Upper lobe of left lung (tissue), 4 donors: ENCODE data around the gene ABAT.
A peak's percentile ranks its signal among the peaks of the same experiment; 100 is the strongest.

Source experiments
- POLR2A ChIP-seq, 4 donors: fragments of 450-650 bp; IDR thresholded peaks; one replicate each; pipeline ENCODE4 v1.5.1; 2016 to 2017; ENCODE audit warnings: antibody characterized with exemption in 4 of 4, mild to moderate bottlenecking in 2 of 4
- POLR2AphosphoS5 ChIP-seq, 2 donors: sonication (generic); formaldehyde crosslinking; IDR thresholded peaks; one replicate each; pipeline ENCODE4 v1.5.1; 2017; ENCODE audit warnings: antibody characterized with exemption in 2 of 2
- TF ChIP-seq, protein P1 (sequence below), 6 experiments: fragments of 450-650 bp in 4 of 6; fragments of 200-600 bp in 2 of 6; sonication (generic) in 2 of 6; IDR thresholded peaks; one replicate each; pipeline ENCODE4 v1.5.1; 2016 to 2019; ENCODE audit warnings: antibody characterized with exemption in 6 of 6

DNA sequence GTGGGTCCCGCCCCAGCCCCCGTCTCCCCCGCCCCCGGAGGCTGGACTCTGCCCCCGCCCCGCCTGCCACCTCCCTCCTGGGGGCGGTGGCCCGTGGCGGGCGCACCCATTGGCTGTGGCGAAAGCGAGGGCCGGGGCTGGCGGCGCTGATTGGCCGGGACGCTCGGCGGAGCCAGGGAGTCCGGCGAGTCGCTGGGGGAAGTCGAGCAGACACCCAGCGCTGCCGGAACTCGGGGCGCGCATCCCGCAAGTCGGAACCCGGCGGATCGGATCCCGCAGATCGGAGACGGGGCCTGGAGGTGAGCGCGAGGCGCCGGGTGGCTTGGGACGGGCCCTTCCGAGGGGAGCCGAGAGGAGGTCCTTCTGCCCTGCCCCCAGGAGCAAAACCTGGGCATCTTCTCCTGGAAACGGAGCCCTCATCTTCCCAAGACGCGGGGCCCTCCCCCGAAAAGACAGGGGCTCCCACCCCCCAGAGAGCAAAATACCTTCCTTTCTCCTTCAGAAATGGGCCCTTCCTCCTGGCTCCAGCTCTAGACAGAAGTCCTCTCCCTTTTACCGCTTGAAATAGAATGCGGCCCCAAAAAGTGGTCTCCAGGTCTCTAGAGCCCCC lies at the start of gene ABAT:
- TF ChIP-seq POLR2A (IDR thresholded peaks at IDR 0.05) (peak in 1 of 4 donors; percentile 66), POLR2AphosphoS5 (IDR thresholded peaks at IDR 0.05) (peak in 1 of 2 donors; percentile 61)
- TF ChIP-seq, protein P1, sequence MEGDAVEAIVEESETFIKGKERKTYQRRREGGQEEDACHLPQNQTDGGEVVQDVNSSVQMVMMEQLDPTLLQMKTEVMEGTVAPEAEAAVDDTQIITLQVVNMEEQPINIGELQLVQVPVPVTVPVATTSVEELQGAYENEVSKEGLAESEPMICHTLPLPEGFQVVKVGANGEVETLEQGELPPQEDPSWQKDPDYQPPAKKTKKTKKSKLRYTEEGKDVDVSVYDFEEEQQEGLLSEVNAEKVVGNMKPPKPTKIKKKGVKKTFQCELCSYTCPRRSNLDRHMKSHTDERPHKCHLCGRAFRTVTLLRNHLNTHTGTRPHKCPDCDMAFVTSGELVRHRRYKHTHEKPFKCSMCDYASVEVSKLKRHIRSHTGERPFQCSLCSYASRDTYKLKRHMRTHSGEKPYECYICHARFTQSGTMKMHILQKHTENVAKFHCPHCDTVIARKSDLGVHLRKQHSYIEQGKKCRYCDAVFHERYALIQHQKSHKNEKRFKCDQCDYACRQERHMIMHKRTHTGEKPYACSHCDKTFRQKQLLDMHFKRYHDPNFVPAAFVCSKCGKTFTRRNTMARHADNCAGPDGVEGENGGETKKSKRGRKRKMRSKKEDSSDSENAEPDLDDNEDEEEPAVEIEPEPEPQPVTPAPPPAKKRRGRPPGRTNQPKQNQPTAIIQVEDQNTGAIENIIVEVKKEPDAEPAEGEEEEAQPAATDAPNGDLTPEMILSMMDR (IDR thresholded peaks at IDR 0.05) = no peak
